G401 (cell line): ENCODE measurements around the gene CSN2. TPM values are rescaled to one million over a fixed set of nuclear protein-coding genes. Genes with fewer than 3 reads are reported as not detected.

Source experiments
- DNase-seq: peaks from one replicate; pipeline ENCODE4 v3.0.0-alpha.2; 2015; ENCODE audit warnings: low spot score
- in situ Hi-C: cut with HindIII; loops from 2 replicates; pipeline ENCODE4 v1.10.0; 2016; ENCODE audit warnings: low sequenced_read_pairs, mixed read lengths
- total RNA-seq: library from RNA; depleted of rRNA; stranded (reverse); fragments of >200 nt; shearing (Covaris generic); gene quantifications from 2 replicates; pipeline ENCODE4 v1.2.3, GENCODE V29; 2014; rRNA removed

The CSN2 gene
- total RNA-seq, 1 experiment from 2014 or later = not detected

GRCh38 chr4:69910016-69910782 is 55.3 kb downstream of the CSN2 start:
- no peak for DNase-seq
- in situ Hi-C loops = no loop called here

GRCh38 chr4:69909195-69909594 is 56.3 kb downstream of the CSN2 start:
- in situ Hi-C loops = no loop called here

DNA sequence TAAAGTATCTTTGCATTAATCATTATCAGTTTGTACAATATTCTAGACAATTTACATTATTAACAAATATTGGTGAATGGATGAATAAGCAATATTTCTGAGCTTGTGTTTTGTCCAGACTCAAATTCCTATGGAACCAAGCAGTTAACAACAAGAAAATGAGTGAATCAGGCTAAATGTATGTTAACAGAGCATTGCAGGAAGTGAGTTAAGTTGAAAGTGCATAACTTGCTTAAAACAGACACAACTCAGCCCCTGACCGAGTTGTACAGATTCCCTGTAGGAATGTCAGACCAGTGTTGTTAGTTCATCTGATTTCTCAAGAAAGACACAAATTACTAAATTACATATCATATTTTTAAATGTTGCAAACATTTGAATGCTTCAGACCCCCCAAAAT is 58.4 kb downstream of the CSN2 start:
- in situ Hi-C loops = no loop called here
- DNase-seq = no peak

More at GRCh38 chr4:69909195-69909594, 56.3 kb downstream of the CSN2 start:
- no peak for DNase-seq

Other genes with a start within 250 kb of the CSN2 start
- gene SULT1B1, start 205.1 kb downstream of the CSN2 start, total RNA-seq = not detected in 2 replicates
- gene SULT1E1, start 105.6 kb downstream of the CSN2 start, total RNA-seq = not detected in 2 replicates
- gene CSN1S1, start 34.7 kb downstream of the CSN2 start, total RNA-seq = not detected in 2 replicates
- gene STATH, start 30.2 kb upstream of the CSN2 start, total RNA-seq = not detected in 2 replicates
- gene HTN3, start 62.7 kb upstream of the CSN2 start, total RNA-seq = not detected in 2 replicates
- gene HTN1, start 84.7 kb upstream of the CSN2 start, total RNA-seq = not detected in 2 replicates
- not detected in 2 replicates for gene PRR27, start 188.5 kb upstream of the CSN2 start, total RNA-seq
- gene ODAM, start 230.0 kb upstream of the CSN2 start, total RNA-seq = not detected in 2 replicates